ENCODE results near the gene ANKRD13A. TPM values are rescaled to one million over a fixed set of nuclear protein-coding genes. Genes with fewer than 3 reads are reported as not detected.

The ANKRD13A gene
- total RNA-seq, 1 experiment from 2014 or later = 19.9 TPM

DNA sequence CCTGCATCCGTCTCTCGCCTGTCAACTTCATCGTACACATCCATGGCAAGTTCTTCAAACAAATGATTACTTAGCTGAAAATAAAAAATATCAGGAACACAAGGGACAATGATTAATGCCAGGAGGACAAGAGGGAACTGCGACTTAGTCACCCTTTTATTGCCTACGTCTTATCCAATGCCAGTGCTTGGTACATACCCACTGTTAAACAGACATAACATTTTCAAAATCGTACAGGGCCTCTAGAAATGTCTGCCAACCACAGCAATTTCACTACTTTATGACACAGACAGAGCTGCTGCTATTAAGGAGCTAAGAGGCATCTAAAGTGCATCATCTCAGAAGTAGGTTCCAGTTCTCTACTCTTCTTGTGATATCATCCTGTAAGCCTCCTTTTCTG is 37.6 kb upstream of the ANKRD13A start:
- no TSS peak for BruUV-seq (replicated peaks)
- Histone ChIP-seq H3K79me2 (ENCODE audit: insufficient read depth, low read length) (no peaks in the 10 kb centered on the region), H2AFZ (ENCODE audit: low read depth, low read length, poor library complexity, severe bottlenecking) (no peak overlapping the region), H3K4me2 (ENCODE audit: low read length) (no peak overlapping the region), H3K27ac (ENCODE audit: low read depth, low read length) (no peak overlapping the region), H3K27me3 (ENCODE audit: insufficient read depth, low read length) (no peaks in the 10 kb centered on the region), H3K36me3 (ENCODE audit: control insufficient read depth in 1 of 2, insufficient read depth in 2 of 2, low read length in 2 of 2) (peaks cover 5 to 10% of the 10 kb centered on the region in 2 experiments; a peak in 2 of 4 replicates), H3K4me3 (replicated peaks in 1 of 2; ENCODE audit: low read depth in 1 of 2, low read length in 2 of 2) (no peak overlapping the region), H4K20me1 (ENCODE audit: insufficient read depth) (no peaks in the 10 kb centered on the region), H3K9ac (ENCODE audit: low read length) (no peak overlapping the region), H3K9me2 (ENCODE audit: insufficient read depth) (no peaks in the 10 kb centered on the region), H3K9me3 (ENCODE audit: control insufficient read depth in 1 of 2, insufficient read depth in 1 of 2, low read depth in 1 of 2, low read length in 2 of 2) (no peaks in the 10 kb centered on the region), H3K4me1 (ENCODE audit: control insufficient read depth in 1 of 2, insufficient read depth in 2 of 2, low read length in 2 of 2) (0 out of 4 replicates have a peak, but pooled peaks cover 0 to 5% of the 10 kb centered on the region in 2 experiments)
- intact Hi-C loops (cut with micrococcal nuclease) = no loop called here
- ChIA-PET RAD21 (ENCODE audit: low non-redundant PET in 1 of 2, low total read pairs in 2 of 2, uncharacterized antibody in 2 of 2, unreplicated experiment in 2 of 2) (no interaction called here), CTCF (no interaction called here), POLR2A (no interaction called here)
- DNase-seq (ENCODE audit: low read depth, low spot score) (no peak), ATAC-seq (no peak)
- TF ChIP-seq, protein P1, sequence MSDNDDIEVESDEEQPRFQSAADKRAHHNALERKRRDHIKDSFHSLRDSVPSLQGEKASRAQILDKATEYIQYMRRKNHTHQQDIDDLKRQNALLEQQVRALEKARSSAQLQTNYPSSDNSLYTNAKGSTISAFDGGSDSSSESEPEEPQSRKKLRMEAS (IDR thresholded peaks at IDR 0.05) = no peak
- TF ChIP-seq SIN3A (IDR thresholded peaks at IDR 0.05; ENCODE audit: low read depth) (no peak), SP1 (IDR thresholded peaks at IDR 0.05; ENCODE audit: low read depth) (no peak), JUND (IDR thresholded peaks at IDR 0.05) (no peak), RAD21 (IDR thresholded peaks at IDR 0.05; ENCODE audit: low read depth) (no peak), REST (IDR thresholded peaks at IDR 0.05; ENCODE audit: low read depth) (no peak), EZH2phosphoT487 (IDR thresholded peaks at IDR 0.05; ENCODE audit: borderline replicate concordance) (no peak), YY1 (IDR thresholded peaks at IDR 0.05; ENCODE audit: extremely low read depth, insufficient replicate concordance, low read depth, low read length) (no peak), EZH2 (IDR thresholded peaks at IDR 0.05) (no peak)
- TF ChIP-seq, protein P2, sequence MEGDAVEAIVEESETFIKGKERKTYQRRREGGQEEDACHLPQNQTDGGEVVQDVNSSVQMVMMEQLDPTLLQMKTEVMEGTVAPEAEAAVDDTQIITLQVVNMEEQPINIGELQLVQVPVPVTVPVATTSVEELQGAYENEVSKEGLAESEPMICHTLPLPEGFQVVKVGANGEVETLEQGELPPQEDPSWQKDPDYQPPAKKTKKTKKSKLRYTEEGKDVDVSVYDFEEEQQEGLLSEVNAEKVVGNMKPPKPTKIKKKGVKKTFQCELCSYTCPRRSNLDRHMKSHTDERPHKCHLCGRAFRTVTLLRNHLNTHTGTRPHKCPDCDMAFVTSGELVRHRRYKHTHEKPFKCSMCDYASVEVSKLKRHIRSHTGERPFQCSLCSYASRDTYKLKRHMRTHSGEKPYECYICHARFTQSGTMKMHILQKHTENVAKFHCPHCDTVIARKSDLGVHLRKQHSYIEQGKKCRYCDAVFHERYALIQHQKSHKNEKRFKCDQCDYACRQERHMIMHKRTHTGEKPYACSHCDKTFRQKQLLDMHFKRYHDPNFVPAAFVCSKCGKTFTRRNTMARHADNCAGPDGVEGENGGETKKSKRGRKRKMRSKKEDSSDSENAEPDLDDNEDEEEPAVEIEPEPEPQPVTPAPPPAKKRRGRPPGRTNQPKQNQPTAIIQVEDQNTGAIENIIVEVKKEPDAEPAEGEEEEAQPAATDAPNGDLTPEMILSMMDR (IDR thresholded peaks at IDR 0.05 in 2 of 3, conservative IDR thresholded peaks at IDR 0.05 in 1 of 3; ENCODE audit: borderline replicate concordance in 1 of 3, insufficient read depth in 1 of 3, low read depth in 2 of 3, low read length in 2 of 3) = no peak
